Epithelial cell of esophagus (primary cell): ENCODE measurements around the gene CBFA2T3.

Source experiments
- DNase-seq: peaks from one replicate; pipeline ENCODE4 v3.0.0; 2010; ENCODE audit warnings: low read depth
- H3K4me3 ChIP-seq: 2 replicates; pipeline ENCODE4 v1.5.1; 2011; ENCODE audit warnings: mild to moderate bottlenecking, low read length, control low read depth
- TF ChIP-seq, protein P1 (sequence below): IDR thresholded peaks from 2 replicates; pipeline ENCODE4 v1.5.1; 2011; ENCODE audit warnings: low read depth, mild to moderate bottlenecking, low read length, control low read depth, inconsistent platforms; ENCODE audit not compliant: insufficient read depth; ENCODE audit errors: missing control alignments

Gene CBFA2T3

DNA sequence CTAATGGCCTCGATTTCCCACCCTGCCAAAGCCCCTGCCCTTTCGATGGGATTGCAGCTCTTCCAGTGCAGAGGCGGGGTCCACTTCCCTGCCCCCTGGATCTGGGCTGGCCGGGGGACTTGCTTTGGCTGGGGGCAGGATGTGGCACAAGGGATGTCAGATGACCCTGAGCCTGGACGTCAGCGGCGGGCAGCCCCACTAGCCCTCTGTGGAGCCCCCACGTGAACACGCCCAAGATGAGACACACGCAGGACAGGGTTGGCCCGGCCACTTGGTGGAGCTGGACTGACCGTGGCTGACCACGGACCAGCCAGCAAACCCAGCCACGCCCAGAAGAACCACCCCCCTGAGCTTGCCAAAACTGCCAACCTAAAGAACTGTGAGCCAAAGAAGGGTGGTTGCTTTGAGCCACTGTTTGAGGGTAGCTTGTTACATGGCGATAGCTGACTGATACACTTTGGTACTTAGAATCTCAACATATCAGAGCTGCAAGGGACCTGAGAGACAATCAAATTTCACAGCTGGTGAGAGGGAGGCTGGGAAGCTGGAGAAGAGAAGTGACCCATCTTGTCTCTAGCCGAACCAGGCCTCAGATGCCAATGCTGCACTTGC lies 63.9 kb downstream of the CBFA2T3 start:
- no peak for DNase-seq
- TF ChIP-seq, protein P1, sequence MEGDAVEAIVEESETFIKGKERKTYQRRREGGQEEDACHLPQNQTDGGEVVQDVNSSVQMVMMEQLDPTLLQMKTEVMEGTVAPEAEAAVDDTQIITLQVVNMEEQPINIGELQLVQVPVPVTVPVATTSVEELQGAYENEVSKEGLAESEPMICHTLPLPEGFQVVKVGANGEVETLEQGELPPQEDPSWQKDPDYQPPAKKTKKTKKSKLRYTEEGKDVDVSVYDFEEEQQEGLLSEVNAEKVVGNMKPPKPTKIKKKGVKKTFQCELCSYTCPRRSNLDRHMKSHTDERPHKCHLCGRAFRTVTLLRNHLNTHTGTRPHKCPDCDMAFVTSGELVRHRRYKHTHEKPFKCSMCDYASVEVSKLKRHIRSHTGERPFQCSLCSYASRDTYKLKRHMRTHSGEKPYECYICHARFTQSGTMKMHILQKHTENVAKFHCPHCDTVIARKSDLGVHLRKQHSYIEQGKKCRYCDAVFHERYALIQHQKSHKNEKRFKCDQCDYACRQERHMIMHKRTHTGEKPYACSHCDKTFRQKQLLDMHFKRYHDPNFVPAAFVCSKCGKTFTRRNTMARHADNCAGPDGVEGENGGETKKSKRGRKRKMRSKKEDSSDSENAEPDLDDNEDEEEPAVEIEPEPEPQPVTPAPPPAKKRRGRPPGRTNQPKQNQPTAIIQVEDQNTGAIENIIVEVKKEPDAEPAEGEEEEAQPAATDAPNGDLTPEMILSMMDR, result no peak

DNA sequence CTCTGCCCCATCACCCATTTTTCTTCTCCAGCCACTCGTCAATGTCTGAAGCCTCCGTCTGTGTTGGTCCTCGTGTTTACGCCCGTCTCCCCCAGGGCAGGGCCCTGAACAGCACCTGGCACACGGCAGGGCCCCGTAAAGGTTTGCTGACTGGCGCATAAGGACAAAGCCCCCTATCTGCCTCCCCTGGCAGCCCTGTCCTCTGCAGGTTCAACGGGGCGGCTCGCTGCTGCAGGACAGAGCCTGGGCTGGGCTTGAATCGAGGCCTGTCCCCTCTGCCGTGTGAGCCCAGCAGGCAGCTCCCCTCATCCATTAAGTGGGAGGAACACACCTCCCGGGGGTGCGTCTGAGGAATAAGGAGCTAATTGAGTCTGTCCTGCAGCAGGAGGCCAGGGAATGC lies 64.5 kb downstream of the CBFA2T3 start:
- no peak for DNase-seq
- H3K4me3 ChIP-seq, result no peak overlapping the region
- TF ChIP-seq, protein P1, result no peak

More for the DNA sequence above, 63.9 kb downstream of the CBFA2T3 start:
- no peak overlapping the region for H3K4me3 ChIP-seq

DNA sequence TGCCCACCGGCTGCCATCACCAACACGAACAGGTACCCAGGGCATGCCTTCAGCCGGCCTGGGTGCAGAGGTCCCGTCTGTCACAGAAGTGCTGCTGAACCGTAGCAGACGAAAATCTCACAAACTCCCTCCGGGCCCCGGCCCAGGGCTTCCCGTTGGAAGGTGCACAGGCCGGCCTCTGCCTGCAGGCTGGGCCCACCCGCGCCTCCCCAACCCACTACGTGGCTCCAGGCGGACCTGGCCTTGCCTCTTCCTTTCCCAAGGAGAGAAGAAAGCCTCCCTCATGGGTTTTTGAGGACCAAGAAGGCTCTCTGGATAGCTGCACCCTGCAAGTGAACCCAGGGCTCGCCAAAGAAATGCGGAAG lies 65.1 kb downstream of the CBFA2T3 start:
- DNase-seq, result no peak
- TF ChIP-seq, protein P1, result no peak
- no peak overlapping the region for H3K4me3 ChIP-seq

DNA sequence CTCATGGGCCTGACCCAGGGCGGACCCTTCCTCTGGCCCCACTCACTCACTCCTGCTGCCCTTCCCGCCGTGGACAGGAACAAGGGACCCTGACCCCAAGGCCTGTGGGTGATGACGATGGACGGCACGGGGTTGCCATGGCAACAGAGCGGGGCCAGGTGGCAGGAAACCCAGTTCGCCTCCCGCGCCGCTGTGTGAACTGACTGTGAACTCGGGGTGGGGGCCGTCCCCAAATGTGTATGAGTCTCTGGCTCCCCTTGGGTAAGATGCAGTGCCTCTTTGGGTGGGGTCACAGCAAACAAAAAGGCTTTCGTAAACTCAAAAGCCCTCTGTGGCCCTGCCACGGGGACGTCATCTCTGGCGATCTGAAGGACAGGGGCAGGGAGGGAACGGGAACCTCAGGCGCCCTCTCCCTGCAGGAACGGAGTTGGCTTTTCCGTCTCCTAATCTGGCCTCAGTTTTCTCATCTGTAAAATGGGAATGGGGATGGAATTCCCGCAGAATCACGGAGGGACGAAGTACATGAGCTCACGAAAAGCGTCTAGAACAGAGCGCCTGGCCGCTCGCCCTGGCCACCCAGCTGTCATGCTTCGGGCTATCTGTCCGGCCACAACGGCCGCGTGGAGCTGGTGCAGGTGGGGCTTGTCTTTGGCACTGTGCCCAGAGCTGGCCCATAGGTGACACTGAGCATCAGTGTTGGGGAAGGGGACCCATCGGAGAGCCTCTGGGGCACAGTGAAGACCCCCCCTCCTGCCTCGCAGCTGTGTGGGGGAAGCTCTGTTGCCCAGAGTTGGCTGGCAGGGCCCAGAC lies 65.7 kb downstream of the CBFA2T3 start:
- TF ChIP-seq, protein P1, result no peak
- no peak overlapping the region for H3K4me3 ChIP-seq
- DNase-seq, result no peak

DNA sequence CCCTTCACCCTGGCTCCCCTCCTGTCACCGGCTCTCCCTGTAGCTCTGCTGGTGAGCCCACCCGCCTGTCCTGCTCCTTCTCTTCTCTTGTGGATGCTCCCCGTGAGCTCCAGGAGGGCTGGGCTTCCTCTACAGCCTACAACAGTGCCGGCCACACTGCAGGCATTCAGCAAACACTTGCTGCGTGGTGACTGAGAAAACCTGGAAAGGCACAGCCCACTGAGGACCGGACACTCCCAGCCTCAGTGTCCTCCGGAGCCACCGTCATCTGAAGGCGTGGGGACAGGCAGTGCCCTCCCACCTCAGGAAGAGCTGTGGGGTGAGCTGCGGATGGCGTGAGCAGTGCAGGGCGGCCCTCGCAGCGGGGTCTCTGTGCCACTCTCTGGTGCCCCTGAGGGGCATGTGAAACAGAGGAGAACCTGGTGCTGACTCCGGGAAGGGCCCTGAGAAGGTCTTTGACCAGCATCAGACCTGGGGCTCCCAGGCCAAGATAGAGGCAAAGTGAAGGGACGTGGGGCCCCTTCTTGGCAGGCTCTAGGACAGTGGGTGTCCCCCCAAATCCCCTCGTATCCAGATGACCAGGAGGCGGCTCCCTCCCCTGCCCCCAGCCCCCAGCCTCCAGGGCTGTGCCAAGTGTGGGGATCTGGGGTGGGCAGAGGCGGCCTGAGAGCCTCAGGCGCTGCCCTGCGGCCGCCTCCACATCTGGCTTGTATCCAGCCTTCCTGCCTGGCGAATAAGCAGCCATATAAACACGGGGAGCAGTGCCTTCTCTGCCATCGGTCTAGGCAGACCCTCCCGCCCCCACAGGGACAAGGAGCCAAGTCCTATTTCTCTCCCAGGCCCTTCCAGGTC lies 66.5 kb downstream of the CBFA2T3 start:
- H3K4me3 ChIP-seq, result no peak overlapping the region
- no peak for DNase-seq
- TF ChIP-seq, protein P1, result no peak

DNA sequence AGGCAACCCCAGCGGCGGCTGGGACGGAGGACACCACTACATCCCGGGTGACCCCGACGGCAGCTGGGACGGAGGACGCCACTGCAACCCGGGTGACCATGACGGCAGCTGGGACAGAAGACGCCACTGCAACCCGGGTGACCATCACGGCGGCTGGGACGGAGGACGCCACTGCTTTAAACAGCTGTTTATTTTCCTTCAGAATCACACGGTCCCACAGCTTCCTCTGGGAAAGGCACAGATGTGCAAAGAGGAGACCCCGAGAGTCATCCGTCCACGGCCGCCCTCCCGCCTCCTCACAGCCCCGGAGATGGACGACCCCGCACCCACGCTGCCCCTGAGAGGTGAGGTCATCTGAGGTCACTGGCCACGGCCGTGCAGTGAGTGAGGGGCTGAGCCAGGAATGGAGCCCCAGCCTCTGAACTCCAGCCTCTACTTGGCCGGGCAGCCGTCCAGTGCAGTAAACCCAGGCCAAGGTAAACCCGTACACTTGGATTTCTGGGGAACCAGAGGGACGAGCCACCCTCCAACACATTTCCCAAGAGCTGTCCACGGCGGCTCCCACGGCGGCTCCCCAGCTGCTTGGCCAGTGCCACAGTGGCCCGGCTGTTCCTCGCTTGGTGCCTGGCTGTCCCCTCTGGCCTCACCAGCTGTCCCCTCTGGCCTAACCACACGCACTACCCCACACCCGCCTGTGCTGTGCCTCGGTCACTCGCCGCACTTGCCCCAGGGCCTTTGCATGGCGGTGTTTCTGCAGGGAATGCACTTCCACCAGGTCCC lies 67.4 kb downstream of the CBFA2T3 start:
- no peak overlapping the region for H3K4me3 ChIP-seq
- no peak for DNase-seq
- TF ChIP-seq, protein P1, result no peak
